ENCODE data around the gene MORN3. TPM values are rescaled to one million over a fixed set of nuclear protein-coding genes. Genes with fewer than 3 reads are reported as not detected.
"Not testable (repeated sequence)": the region's sequence is repeated elsewhere in the genome, so short reads cannot be mapped to it uniquely, and the experiment has no call there.

MORN3 gene
- 1 to 10 TPM in 5 of 6 donors, under 1 TPM in 1; 0.69 to 5.6 (median 1.2) TPM for total RNA-seq

GRCh38 chr12:121669521-121669900 lies at the start of gene MORN3:
Gene MORN3, minus strand, starts transcription at chr12:121669654. Its CDS starts 171 bp downstream, at chr12:121669483.
- no peaks in the 10 kb centered on the region for H3K27me3 ChIP-seq
- no peak within 1 kb of the TSS for H3K27ac ChIP-seq
- H3K4me3 ChIP-seq, result no peak within 1 kb of the TSS
- H3K9me3 ChIP-seq, result no peaks in the 10 kb centered on the region
- no peaks in the 10 kb centered on the region for H3K36me3 ChIP-seq
- no peak for TF ChIP-seq CTCF (IDR thresholded peaks at IDR 0.05)
- no peak for TF ChIP-seq POLR2A (IDR thresholded peaks at IDR 0.05)
- TF ChIP-seq POLR2AphosphoS5 (IDR thresholded peaks at IDR 0.05), result no peak
- TF ChIP-seq EP300 (IDR thresholded peaks at IDR 0.05), result no peak
- H3K4me1 ChIP-seq, result peaks cover 7 to 19% (median 16%) of the 10 kb centered on the region in 4 donors
- no peak for DNase-seq
- WGBS, 2 donors, result 94 to 95% methylated on average over 1 to 5 of the region's 5 CpGs
- ATAC-seq (ENCODE audit: low FRiP score in 2 of 2), result no peak

GRCh38 chr12:121718653-121719239 lies 49.3 kb upstream of the MORN3 start:
- Histone ChIP-seq H3K27me3 (no peaks in the 10 kb centered on the region), H3K4me3 (no peak overlapping the region), H3K27ac (no peak overlapping the region), H3K9me3 (no peaks in the 10 kb centered on the region), H3K4me1 (peaks cover 0 to 9% (median 5%) of the 10 kb centered on the region in 4 donors), H3K36me3 (no peaks in the 10 kb centered on the region)
- WGBS, 2 donors, result 86 to 93% methylated on average over 3 of the region's 3 CpGs
- DNase-seq, result no peak
- ATAC-seq (ENCODE audit: low FRiP score in 2 of 2), result no peak
- TF ChIP-seq POLR2A (IDR thresholded peaks at IDR 0.05) (no peak), POLR2AphosphoS5 (IDR thresholded peaks at IDR 0.05) (no peak), CTCF (IDR thresholded peaks at IDR 0.05) (no peak), EP300 (IDR thresholded peaks at IDR 0.05) (no peak)

- Histone ChIP-seq H3K4me1 (peaks cover 8 to 18% (median 12%) of the 10 kb centered on the region in 4 donors), H3K27ac (no peak overlapping the region), H3K9me3 (no peaks in the 10 kb centered on the region), H3K27me3 (no peaks in the 10 kb centered on the region), H3K4me3 (no peak overlapping the region), H3K36me3 (no peaks in the 10 kb centered on the region)
- 82% methylated on average over 10 of the region's 10 CpGs for WGBS, 2 donors
- DNase-seq (no peak), ATAC-seq (ENCODE audit: low FRiP score in 2 of 2) (no peak)
- TF ChIP-seq POLR2AphosphoS5 (IDR thresholded peaks at IDR 0.05) (no peak), CTCF (IDR thresholded peaks at IDR 0.05) (no peak), POLR2A (IDR thresholded peaks at IDR 0.05) (no peak), EP300 (IDR thresholded peaks at IDR 0.05) (no peak)
These were observed 47.7 kb upstream of the MORN3 start for GRCh38 chr12:121717041-121717699.

- WGBS, 2 donors, result 78 to 79% methylated on average over 6 of the region's 6 CpGs
These were observed 46.5 kb upstream of the MORN3 start for GRCh38 chr12:121715862-121716435.

GRCh38 chr12:121715055-121715454 lies 45.6 kb upstream of the MORN3 start:
- not testable (repeated sequence) for DNase-seq; H3K9me3 ChIP-seq; ATAC-seq (ENCODE audit: low FRiP score in 2 of 2); H3K36me3 ChIP-seq; H3K27ac ChIP-seq; H3K4me3 ChIP-seq; H3K27me3 ChIP-seq
- 94 to 97% methylated on average over 7 of the region's 7 CpGs for WGBS, 2 donors
- H3K4me1 ChIP-seq, result peaks cover 12 to 26% (median 15%) of the 10 kb centered on the region in 4 donors

More at GRCh38 chr12:121715862-121716435, 46.5 kb upstream of the MORN3 start:
- no peaks in the 10 kb centered on the region for H3K36me3 ChIP-seq
- ATAC-seq (ENCODE audit: low FRiP score in 2 of 2) (no peak), DNase-seq (no peak)
- TF ChIP-seq POLR2A (IDR thresholded peaks at IDR 0.05), result no peak
- no peak for TF ChIP-seq POLR2AphosphoS5 (IDR thresholded peaks at IDR 0.05)
- no peak for TF ChIP-seq CTCF (IDR thresholded peaks at IDR 0.05)
- no peak for TF ChIP-seq EP300 (IDR thresholded peaks at IDR 0.05)
- H3K27ac ChIP-seq, result no peak overlapping the region
- no peak overlapping the region for H3K4me3 ChIP-seq
- no peaks in the 10 kb centered on the region for H3K27me3 ChIP-seq
- H3K9me3 ChIP-seq, result no peaks in the 10 kb centered on the region
- H3K4me1 ChIP-seq, result peaks cover 12 to 26% (median 17%) of the 10 kb centered on the region in 4 donors

All from upper lobe of left lung (tissue), 6 donors.